HG03558 (cell line): Measurements from ENCODE around the gene FEM1B.

Source experiments
- ATAC-seq: cut with Tn5 transposase; IDR thresholded peaks from one replicate; pipeline ENCODE4 v1.9.1; 2021; ENCODE audit warnings: moderate number of reproducible peaks; ENCODE audit not compliant: unreplicated experiment; ENCODE audit errors: extremely low read depth

Gene FEM1B

GRCh38 chr15:68256675-68257450 is 20.7 kb upstream of the FEM1B start:
- ATAC-seq, result no peak

- ATAC-seq, result no peak
Observed at GRCh38 chr15:68258692-68259091, 18.9 kb upstream of the FEM1B start.

GRCh38 chr15:68259883-68260282 is 17.7 kb upstream of the FEM1B start:
- no peak for ATAC-seq

GRCh38 chr15:68261241-68261640 is 16.3 kb upstream of the FEM1B start:
- no peak for ATAC-seq

- no peak for ATAC-seq
Observed at GRCh38 chr15:68261980-68262379, 15.6 kb upstream of the FEM1B start.

- ATAC-seq, result no peak
Observed at GRCh38 chr15:68262514-68263356, 14.8 kb upstream of the FEM1B start.

- ATAC-seq, result no peak
Observed at GRCh38 chr15:68264282-68264681, 13.3 kb upstream of the FEM1B start.

- no peak for ATAC-seq
Observed at GRCh38 chr15:68265081-68265480, 12.5 kb upstream of the FEM1B start.

GRCh38 chr15:68265674-68266073 is 11.9 kb upstream of the FEM1B start:
- ATAC-seq, result no peak

- ATAC-seq, result no peak
Observed at GRCh38 chr15:68268405-68268804, 9.1 kb upstream of the FEM1B start.

- no peak for ATAC-seq
Observed at GRCh38 chr15:68271854-68272471, 5.6 kb upstream of the FEM1B start.

GRCh38 chr15:68272721-68273271 is 4.7 kb upstream of the FEM1B start:
- no peak for ATAC-seq

- ATAC-seq, result no peak
Observed at GRCh38 chr15:68274201-68274848, 3.2 kb upstream of the FEM1B start.

GRCh38 chr15:68275165-68275746 is 2.3 kb upstream of the FEM1B start:
- no peak for ATAC-seq

- ATAC-seq, result no peak
Observed at GRCh38 chr15:68276668-68277067, 877 bp upstream of the FEM1B start.

GRCh38 chr15:68277131-68277602 is 378 bp upstream of the FEM1B start:
- ATAC-seq, result no peak

- ATAC-seq, result no peak
Observed at GRCh38 chr15:68278345-68278594, 725 bp downstream of the FEM1B start.

GRCh38 chr15:68278595-68279405 is 1.3 kb downstream of the FEM1B start:
- ATAC-seq, result no peak
